Measurements from ENCODE around the gene LEUTX. TPM values are rescaled to one million over a fixed set of nuclear protein-coding genes. Genes with fewer than 3 reads are reported as not detected.
A peak's percentile ranks its signal among the peaks of the same experiment; 100 is the strongest.

Gene LEUTX
- total RNA-seq, 1 donor from 2014 or later = not detected

DNA sequence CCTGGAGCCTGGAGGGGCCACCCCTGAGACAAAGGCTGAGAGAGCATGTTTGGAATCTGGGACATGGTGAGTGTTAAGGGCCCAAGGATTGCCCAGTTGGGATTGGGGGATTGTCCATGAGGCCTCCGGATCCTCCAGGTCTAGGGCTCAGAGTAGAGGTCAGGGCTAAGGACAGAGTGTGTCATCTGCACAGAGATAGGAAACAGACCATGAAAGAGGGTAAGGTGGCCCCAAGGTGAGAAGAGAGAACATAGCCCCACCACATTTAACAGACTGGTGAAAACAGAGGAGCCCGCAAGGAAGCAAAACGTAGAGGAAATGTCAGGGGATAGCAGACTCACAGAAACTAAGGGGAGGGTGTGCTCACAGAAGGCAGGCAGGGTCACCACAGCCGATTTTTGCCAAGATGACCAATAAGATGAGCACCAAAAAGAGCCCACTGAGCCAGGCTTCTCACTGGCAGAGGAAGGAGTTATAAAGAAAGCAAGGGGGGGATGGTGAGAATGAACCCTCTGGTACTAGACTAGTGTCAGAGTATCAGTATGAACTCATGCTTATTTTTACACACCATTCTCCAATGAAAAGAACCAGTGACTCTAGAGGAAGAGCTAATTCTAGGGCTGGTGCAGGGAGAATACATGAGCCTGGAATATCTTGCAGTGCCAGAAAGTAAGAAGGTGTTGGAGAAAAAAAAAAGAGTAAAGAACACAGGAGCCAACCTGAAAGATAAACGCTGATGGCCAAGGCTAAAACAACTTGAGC lies 37.8 kb downstream of the LEUTX start:
- intact Hi-C loops (cut with micrococcal nuclease) = no loop called here
- no peaks in the 10 kb centered on the region for H3K9me3 Mint-ChIP-seq
- DNase-seq (ENCODE audit: low spot score) = no peak
- peaks cover 8% of the 10 kb centered on the region for H3K36me3 Mint-ChIP-seq (ENCODE audit: low read depth)
- no peak overlapping the region for H3K27ac Mint-ChIP-seq
- H3K27me3 Mint-ChIP-seq (ENCODE audit: low read depth) = no peaks in the 10 kb centered on the region
- H3K4me1 Mint-ChIP-seq (ENCODE audit: low read depth) = no peaks in the 10 kb centered on the region
- no peak overlapping the region for H3K4me3 Mint-ChIP-seq (ENCODE audit: low read depth)

DNA sequence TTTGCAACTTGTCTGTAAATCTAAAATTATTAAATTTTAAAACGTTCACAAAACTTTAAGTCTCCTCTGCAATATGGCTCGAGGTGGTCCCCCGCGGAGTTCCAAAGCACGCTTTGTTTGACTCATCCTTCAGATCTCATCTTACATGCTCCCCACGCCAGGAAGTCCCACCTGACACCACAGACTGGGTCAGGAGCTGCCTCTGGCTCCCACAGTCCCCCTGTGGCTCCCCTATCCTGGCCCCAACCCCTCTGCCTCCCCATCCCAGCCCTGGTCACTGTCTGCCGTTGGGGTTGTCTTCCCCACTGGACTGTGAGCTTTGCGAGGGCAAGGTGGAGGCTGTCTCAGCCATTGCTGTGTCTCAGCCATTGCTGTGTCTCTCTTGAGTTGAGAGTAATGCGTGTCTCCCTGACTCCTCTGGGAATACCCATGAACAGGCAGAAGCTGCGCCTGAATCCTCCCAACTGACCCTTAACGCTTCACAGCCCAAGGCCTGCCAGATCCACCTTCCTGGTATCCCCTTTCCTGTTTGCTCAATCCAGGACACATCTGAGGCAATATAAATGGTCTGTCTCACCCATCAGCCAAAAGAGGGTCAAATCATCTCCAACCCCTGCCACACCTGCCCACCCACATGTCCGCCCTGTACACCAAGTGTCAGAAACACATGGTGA lies 39.4 kb downstream of the LEUTX start:
- Mint-ChIP-seq H3K36me3 (ENCODE audit: low read depth) (peaks cover 8% of the 10 kb centered on the region), H3K9me3 (no peaks in the 10 kb centered on the region), H3K4me3 (ENCODE audit: low read depth) (no peak overlapping the region), H3K4me1 (ENCODE audit: low read depth) (no peaks in the 10 kb centered on the region), H3K27ac (no peak overlapping the region), H3K27me3 (ENCODE audit: low read depth) (no peaks in the 10 kb centered on the region)
- intact Hi-C loops (cut with micrococcal nuclease) = no loop called here
- no peak for DNase-seq (ENCODE audit: low spot score)

GRCh38 chr19:39818626-39819097 lies 40.0 kb downstream of the LEUTX start:
- H3K27ac Mint-ChIP-seq = no peak overlapping the region

GRCh38 chr19:39819786-39820185 lies 41.1 kb downstream of the LEUTX start:
- no peaks in the 10 kb centered on the region for H3K27me3 Mint-ChIP-seq (ENCODE audit: low read depth)
- DNase-seq (ENCODE audit: low spot score) = no peak
- no peaks in the 10 kb centered on the region for H3K9me3 Mint-ChIP-seq
- no peak overlapping the region for H3K27ac Mint-ChIP-seq
- H3K36me3 Mint-ChIP-seq (ENCODE audit: low read depth) = peaks cover 8% of the 10 kb centered on the region
- intact Hi-C loops (cut with micrococcal nuclease) = no loop called here
- H3K4me3 Mint-ChIP-seq (ENCODE audit: low read depth) = no peak overlapping the region
- H3K4me1 Mint-ChIP-seq (ENCODE audit: low read depth) = no peaks in the 10 kb centered on the region

More at GRCh38 chr19:39818626-39819097, 40.0 kb downstream of the LEUTX start:
- Mint-ChIP-seq H3K9me3 (no peaks in the 10 kb centered on the region), H3K27me3 (ENCODE audit: low read depth) (no peaks in the 10 kb centered on the region), H3K4me3 (ENCODE audit: low read depth) (no peak overlapping the region), H3K4me1 (ENCODE audit: low read depth) (no peaks in the 10 kb centered on the region), H3K36me3 (ENCODE audit: low read depth) (peaks cover 8% of the 10 kb centered on the region)
- no peak for DNase-seq (ENCODE audit: low spot score)
- intact Hi-C loops (cut with micrococcal nuclease) = no loop called here

DNA sequence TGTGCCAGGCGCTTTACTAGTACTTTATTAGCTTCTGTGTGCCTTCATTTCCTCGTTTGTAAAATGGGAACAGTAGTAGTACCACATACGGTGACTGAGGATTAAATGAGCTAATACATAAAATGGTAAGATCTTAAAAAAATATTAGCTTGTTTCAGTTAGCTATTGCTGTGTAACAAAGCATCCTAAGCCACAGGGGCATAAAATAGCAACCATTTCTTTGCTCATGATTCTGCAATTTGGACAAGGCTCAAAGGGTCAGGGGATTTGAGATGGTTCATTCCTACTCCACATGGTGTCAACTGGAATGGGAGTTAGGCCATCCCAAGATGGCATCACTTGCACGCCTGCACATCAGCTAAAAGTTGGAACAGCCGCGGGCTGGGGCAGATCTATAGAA lies 42.0 kb downstream of the LEUTX start:
- intact Hi-C loops (cut with micrococcal nuclease) = no loop called here
- H3K27me3 Mint-ChIP-seq (ENCODE audit: low read depth) = no peaks in the 10 kb centered on the region

DNA sequence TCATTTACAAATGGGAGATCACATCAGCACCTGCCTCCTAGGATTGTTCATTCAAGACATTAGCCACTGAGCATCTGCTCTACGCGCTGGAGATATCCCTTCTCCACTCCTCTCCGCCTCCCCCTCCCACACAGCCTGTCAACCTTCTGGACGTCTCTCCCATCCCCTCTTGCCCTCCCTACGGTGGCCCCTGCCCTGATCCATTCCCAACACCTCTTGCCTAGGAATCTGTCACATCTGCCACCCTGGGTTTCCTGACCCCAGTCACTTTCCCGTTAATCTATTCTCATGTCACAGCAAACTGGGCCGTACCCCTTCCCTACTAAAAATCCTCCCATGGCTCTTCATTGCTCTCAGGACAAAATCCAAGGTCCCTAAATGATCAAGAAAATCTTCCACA lies 45.0 kb downstream of the LEUTX start:
- H3K36me3 Mint-ChIP-seq (ENCODE audit: low read depth) = peaks cover 19% of the 10 kb centered on the region
- no peak overlapping the region for H3K27ac Mint-ChIP-seq
- peaks cover 5% of the 10 kb centered on the region for H3K4me1 Mint-ChIP-seq (ENCODE audit: low read depth)
- no peak overlapping the region for H3K4me3 Mint-ChIP-seq (ENCODE audit: low read depth)
- intact Hi-C loops (cut with micrococcal nuclease) = loop anchor here (1.0 kb wide), 2 partner anchors 10 to 22 kb away; no protein-coding TSS in a partner anchor
- H3K9me3 Mint-ChIP-seq = no peaks in the 10 kb centered on the region
- H3K27me3 Mint-ChIP-seq (ENCODE audit: low read depth) = no peaks in the 10 kb centered on the region
- DNase-seq (ENCODE audit: low spot score) = no peak

More for the DNA sequence above, 42.0 kb downstream of the LEUTX start:
- Mint-ChIP-seq H3K4me3 (ENCODE audit: low read depth) (no peak overlapping the region), H3K4me1 (ENCODE audit: low read depth) (no peaks in the 10 kb centered on the region), H3K36me3 (ENCODE audit: low read depth) (peaks cover 8% of the 10 kb centered on the region), H3K27ac (no peak overlapping the region), H3K9me3 (no peaks in the 10 kb centered on the region)
- DNase-seq (ENCODE audit: low spot score) = no peak

DNA sequence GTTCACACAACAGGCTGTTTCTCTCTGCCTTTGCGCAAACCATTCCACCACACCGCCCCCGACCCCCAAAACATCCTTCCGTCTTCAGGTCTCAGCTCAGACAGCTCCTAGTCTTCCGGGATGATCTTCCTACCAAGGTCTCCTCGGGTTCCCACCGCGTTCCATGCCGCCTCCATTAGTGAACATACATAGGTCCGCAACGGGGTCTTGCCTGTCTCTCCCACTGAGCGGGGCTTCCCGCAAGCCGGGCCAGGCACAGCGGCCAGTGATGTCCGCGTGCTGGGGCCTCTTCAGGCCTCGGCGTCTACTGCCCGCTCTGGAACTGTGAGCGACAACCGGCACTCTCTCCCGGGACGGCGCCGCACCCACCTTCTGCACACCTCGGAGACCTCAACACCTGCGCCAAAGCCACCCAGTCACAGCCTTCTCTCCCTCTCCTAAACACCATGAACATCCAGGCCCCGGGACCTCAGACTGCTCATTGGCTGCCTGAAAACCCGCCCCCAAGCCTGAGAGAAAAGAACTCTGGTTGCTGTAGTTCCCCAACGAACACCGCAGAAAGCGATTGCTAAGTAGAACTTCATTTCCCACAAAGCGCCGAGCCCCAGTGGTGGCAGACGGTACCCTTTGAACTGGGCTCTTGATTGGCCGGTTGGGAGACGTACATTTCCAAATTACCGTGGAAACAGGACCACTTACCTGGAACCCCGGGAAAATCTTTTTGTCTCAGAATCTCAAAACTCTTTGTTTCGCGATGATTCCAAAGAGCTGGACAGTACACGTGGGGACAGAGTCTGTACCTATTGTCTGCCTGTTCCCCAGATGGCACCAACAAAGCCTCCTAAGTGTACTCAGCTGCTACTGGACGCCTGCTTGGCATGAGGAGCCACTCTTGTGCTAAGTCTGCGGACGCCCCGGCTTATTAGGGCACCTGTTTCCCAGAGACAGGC lies 45.8 kb downstream of the LEUTX start:
- H3K27ac Mint-ChIP-seq = no peak overlapping the region
- intact Hi-C loops (cut with micrococcal nuclease) = loop anchor here (1.0 kb wide), 2 partner anchors 9 to 21 kb away; no protein-coding TSS in a partner anchor

DNA sequence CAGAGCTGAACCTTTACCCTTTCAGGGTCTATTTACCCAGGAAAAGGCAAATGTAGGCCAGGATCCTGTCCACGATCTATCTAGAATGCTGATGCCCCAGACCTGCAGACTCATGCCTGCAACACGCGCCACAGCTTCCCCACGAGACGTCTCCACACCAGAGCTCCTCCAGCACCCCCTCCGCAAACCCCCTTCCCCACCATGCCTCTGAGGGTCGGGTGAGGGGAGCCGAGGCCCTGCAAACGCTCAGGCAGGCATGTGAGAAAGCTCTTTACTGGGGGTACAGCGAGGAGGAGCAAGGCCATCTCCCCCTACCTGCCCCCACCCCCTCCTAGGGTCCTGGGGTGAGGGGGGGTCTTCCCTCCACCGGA lies 46.4 kb downstream of the LEUTX start:
- DNase-seq (ENCODE audit: low spot score) = no peak
- H3K36me3 Mint-ChIP-seq (ENCODE audit: low read depth) = peaks cover 32% of the 10 kb centered on the region
- H3K9me3 Mint-ChIP-seq = no peaks in the 10 kb centered on the region
- H3K27me3 Mint-ChIP-seq (ENCODE audit: low read depth) = no peaks in the 10 kb centered on the region
- H3K27ac Mint-ChIP-seq = no peak overlapping the region
- intact Hi-C loops (cut with micrococcal nuclease) = no loop called here
- H3K4me1 Mint-ChIP-seq (ENCODE audit: low read depth) = peaks cover 7% of the 10 kb centered on the region
- no peak overlapping the region for H3K4me3 Mint-ChIP-seq (ENCODE audit: low read depth)

More for the DNA sequence above, 45.8 kb downstream of the LEUTX start:
- Mint-ChIP-seq H3K4me1 (ENCODE audit: low read depth) (peaks cover 7% of the 10 kb centered on the region), H3K4me3 (ENCODE audit: low read depth) (no peak overlapping the region), H3K27me3 (ENCODE audit: low read depth) (no peaks in the 10 kb centered on the region), H3K9me3 (no peaks in the 10 kb centered on the region), H3K36me3 (ENCODE audit: low read depth) (peaks cover 25% of the 10 kb centered on the region)
- peak; percentile 86 for DNase-seq (ENCODE audit: low spot score)

GRCh38 chr19:39825531-39826076 lies 47.0 kb downstream of the LEUTX start:
- Mint-ChIP-seq H3K9me3 (no peaks in the 10 kb centered on the region), H3K27ac (no peak overlapping the region), H3K36me3 (ENCODE audit: low read depth) (peaks cover 37% of the 10 kb centered on the region), H3K4me1 (ENCODE audit: low read depth) (peaks cover 7% of the 10 kb centered on the region), H3K27me3 (ENCODE audit: low read depth) (no peaks in the 10 kb centered on the region), H3K4me3 (ENCODE audit: low read depth) (no peak overlapping the region)
- no peak for DNase-seq (ENCODE audit: low spot score)
- intact Hi-C loops (cut with micrococcal nuclease) = no loop called here

- Mint-ChIP-seq H3K4me1 (ENCODE audit: low read depth) (peaks cover 7% of the 10 kb centered on the region), H3K36me3 (ENCODE audit: low read depth) (peaks cover 45% of the 10 kb centered on the region), H3K4me3 (ENCODE audit: low read depth) (no peak overlapping the region), H3K9me3 (no peaks in the 10 kb centered on the region), H3K27ac (no peak overlapping the region), H3K27me3 (ENCODE audit: low read depth) (no peaks in the 10 kb centered on the region)
- intact Hi-C loops (cut with micrococcal nuclease) = no loop called here
- no peak for DNase-seq (ENCODE audit: low spot score)
Observed at GRCh38 chr19:39826311-39826945, 47.8 kb downstream of the LEUTX start.

- Mint-ChIP-seq H3K27ac (no peak overlapping the region), H3K36me3 (ENCODE audit: low read depth) (peaks cover 45% of the 10 kb centered on the region), H3K4me1 (ENCODE audit: low read depth) (peaks cover 11% of the 10 kb centered on the region), H3K4me3 (ENCODE audit: low read depth) (no peak overlapping the region), H3K27me3 (ENCODE audit: low read depth) (no peaks in the 10 kb centered on the region), H3K9me3 (no peaks in the 10 kb centered on the region)
- intact Hi-C loops (cut with micrococcal nuclease) = no loop called here
- DNase-seq (ENCODE audit: low spot score) = no peak
Observed at GRCh38 chr19:39827216-39827615, 48.6 kb downstream of the LEUTX start.
